ENCODE results near the gene TTC28.

- TF ChIP-seq MYNN (tag by site-specific recombination; IDR thresholded peaks at IDR 0.05; ENCODE audit: borderline replicate concordance) (no peak), OVOL3 (tag by site-specific recombination; IDR thresholded peaks at IDR 0.05) (no peak), ATF2 (tag by site-specific recombination; IDR thresholded peaks at IDR 0.05; ENCODE audit: low read depth) (no peak), ZNF791 (tag by site-specific recombination; IDR thresholded peaks at IDR 0.05) (no peak), ZNF169 (tag by site-specific recombination; IDR thresholded peaks at IDR 0.05) (no peak), ZNF266 (tag by site-specific recombination; IDR thresholded peaks at IDR 0.05; ENCODE audit: low read depth) (no peak), CTCF (tag by site-specific recombination; IDR thresholded peaks at IDR 0.05) (no peak), ZFP37 (tag by site-specific recombination; IDR thresholded peaks at IDR 0.05) (no peak), ZBTB7A (tag by site-specific recombination; IDR thresholded peaks at IDR 0.05; ENCODE audit: low read depth) (no peak), ZNF391 (tag by site-specific recombination; IDR thresholded peaks at IDR 0.05; ENCODE audit: borderline replicate concordance, low read depth) (no peak), KLF10 (tag by site-specific recombination; IDR thresholded peaks at IDR 0.05) (no peak)
Observed at GRCh38 chr22:28185130-28185529, 494.5 kb downstream of the TTC28 start.

Data from HEK293 (cell line).